ENCODE data around the gene KBTBD13.

- TF ChIP-seq, protein P1, sequence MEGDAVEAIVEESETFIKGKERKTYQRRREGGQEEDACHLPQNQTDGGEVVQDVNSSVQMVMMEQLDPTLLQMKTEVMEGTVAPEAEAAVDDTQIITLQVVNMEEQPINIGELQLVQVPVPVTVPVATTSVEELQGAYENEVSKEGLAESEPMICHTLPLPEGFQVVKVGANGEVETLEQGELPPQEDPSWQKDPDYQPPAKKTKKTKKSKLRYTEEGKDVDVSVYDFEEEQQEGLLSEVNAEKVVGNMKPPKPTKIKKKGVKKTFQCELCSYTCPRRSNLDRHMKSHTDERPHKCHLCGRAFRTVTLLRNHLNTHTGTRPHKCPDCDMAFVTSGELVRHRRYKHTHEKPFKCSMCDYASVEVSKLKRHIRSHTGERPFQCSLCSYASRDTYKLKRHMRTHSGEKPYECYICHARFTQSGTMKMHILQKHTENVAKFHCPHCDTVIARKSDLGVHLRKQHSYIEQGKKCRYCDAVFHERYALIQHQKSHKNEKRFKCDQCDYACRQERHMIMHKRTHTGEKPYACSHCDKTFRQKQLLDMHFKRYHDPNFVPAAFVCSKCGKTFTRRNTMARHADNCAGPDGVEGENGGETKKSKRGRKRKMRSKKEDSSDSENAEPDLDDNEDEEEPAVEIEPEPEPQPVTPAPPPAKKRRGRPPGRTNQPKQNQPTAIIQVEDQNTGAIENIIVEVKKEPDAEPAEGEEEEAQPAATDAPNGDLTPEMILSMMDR (conservative IDR thresholded peaks at IDR 0.05 in 1 of 2, IDR thresholded peaks at IDR 0.05 in 1 of 2; ENCODE audit: extremely low read depth in 1 of 2, insufficient read depth in 1 of 2, low read depth in 1 of 2, low read length in 2 of 2) = no peak
- no peak for TF ChIP-seq EZH2 (IDR thresholded peaks at IDR 0.05; ENCODE audit: borderline replicate concordance, low read length)
Observed at GRCh38 chr15:65092911-65093792, 16.6 kb downstream of the KBTBD13 start.
